WTC11 (cell line): ENCODE data around the gene HIVEP2.

Experiments
- E2F5 ChIP-seq: sonication (generic); formaldehyde crosslinking; IDR thresholded peaks from 2 replicates; pipeline ENCODE4 v1.8.1; 2022; ENCODE audit warnings: mild to moderate bottlenecking, moderate library complexity, missing genetic modification reagents
- FOXJ3 ChIP-seq: sonication (generic); formaldehyde crosslinking; IDR thresholded peaks from 2 replicates; pipeline ENCODE4 v1.9.0; 2021; ENCODE audit warnings: missing genetic modification reagents, mild to moderate bottlenecking, borderline replicate concordance
- JUN ChIP-seq: sonication (generic); formaldehyde crosslinking; IDR thresholded peaks from 2 replicates; pipeline ENCODE4 v1.8.0; 2023; ENCODE audit warnings: mild to moderate bottlenecking, missing genetic modification reagents
- TCF7 ChIP-seq: sonication (generic); formaldehyde crosslinking; IDR thresholded peaks from 2 replicates; pipeline ENCODE4 v1.8.0; 2022; ENCODE audit warnings: mild to moderate bottlenecking, low read depth, missing genetic modification reagents, moderate library complexity
- ZNF138 ChIP-seq: sonication (generic); formaldehyde crosslinking; conservative IDR thresholded peaks from 2 replicates; pipeline ENCODE4 v1.8.1; 2022; ENCODE audit warnings: mild to moderate bottlenecking, moderate library complexity, missing genetic modification reagents
- ZNF232 ChIP-seq: sonication (generic); formaldehyde crosslinking; IDR thresholded peaks from 2 replicates; pipeline ENCODE4 v1.8.0; 2022; ENCODE audit warnings: mild to moderate bottlenecking, missing genetic modification reagents
- TF ChIP-seq, protein P1 (sequence below): fragments of 200-600 bp; IDR thresholded peaks from 2 replicates; pipeline ENCODE4 v1.8.0; 2022; ENCODE audit warnings: antibody characterized with exemption
- TF ChIP-seq, protein P2 (sequence below): sonication (generic); formaldehyde crosslinking; IDR thresholded peaks from 2 replicates; pipeline ENCODE4 v1.8.0; 2023; ENCODE audit warnings: missing genetic modification reagents
- TF ChIP-seq, protein P3 (sequence below): sonication (generic); formaldehyde crosslinking; IDR thresholded peaks from 2 replicates; pipeline ENCODE4 v1.8.1; 2023; ENCODE audit warnings: mild to moderate bottlenecking, missing genetic modification reagents, moderate library complexity
- TF ChIP-seq, protein P4 (sequence below): fragments of 250-450 bp; sonication (Bioruptor Pico); IDR thresholded peaks from 2 replicates; pipeline ENCODE4 v1.9.0; 2021; ENCODE audit warnings: moderate library complexity, mild to moderate bottlenecking, inconsistent platforms, borderline replicate concordance

DNA sequence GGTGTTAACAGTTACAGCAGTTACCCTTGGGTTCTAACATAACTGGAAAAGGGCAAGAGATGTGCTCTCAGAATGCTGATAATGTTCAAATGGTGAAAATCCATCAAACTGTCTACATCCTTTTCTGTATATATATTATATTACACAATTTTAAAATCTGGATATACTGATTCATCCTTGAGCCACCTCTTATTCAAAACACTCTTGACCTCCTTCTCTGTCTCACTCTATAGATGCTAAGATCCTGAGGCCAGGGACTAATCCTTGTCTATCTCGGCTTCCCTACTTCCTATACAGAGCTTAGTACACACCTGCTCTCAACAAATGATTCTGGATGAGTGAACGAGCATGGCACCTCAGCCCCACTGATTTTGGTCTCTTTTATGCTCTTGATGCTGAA, 47.3 kb downstream of the HIVEP2 start:
- TF ChIP-seq JUN (CRISPR knock-in tag) (no peak), FOXJ3 (no peak), E2F5 (CRISPR knock-in tag) (no peak), ZNF138 (CRISPR knock-in tag) (no peak), ZNF232 (CRISPR knock-in tag) (no peak), TCF7 (CRISPR knock-in tag) (no peak)
- TF ChIP-seq, protein P1, sequence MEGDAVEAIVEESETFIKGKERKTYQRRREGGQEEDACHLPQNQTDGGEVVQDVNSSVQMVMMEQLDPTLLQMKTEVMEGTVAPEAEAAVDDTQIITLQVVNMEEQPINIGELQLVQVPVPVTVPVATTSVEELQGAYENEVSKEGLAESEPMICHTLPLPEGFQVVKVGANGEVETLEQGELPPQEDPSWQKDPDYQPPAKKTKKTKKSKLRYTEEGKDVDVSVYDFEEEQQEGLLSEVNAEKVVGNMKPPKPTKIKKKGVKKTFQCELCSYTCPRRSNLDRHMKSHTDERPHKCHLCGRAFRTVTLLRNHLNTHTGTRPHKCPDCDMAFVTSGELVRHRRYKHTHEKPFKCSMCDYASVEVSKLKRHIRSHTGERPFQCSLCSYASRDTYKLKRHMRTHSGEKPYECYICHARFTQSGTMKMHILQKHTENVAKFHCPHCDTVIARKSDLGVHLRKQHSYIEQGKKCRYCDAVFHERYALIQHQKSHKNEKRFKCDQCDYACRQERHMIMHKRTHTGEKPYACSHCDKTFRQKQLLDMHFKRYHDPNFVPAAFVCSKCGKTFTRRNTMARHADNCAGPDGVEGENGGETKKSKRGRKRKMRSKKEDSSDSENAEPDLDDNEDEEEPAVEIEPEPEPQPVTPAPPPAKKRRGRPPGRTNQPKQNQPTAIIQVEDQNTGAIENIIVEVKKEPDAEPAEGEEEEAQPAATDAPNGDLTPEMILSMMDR: no peak
- TF ChIP-seq, protein P2, sequence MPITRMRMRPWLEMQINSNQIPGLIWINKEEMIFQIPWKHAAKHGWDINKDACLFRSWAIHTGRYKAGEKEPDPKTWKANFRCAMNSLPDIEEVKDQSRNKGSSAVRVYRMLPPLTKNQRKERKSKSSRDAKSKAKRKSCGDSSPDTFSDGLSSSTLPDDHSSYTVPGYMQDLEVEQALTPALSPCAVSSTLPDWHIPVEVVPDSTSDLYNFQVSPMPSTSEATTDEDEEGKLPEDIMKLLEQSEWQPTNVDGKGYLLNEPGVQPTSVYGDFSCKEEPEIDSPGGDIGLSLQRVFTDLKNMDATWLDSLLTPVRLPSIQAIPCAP (CRISPR knock-in tag): no peak
- TF ChIP-seq, protein P3, sequence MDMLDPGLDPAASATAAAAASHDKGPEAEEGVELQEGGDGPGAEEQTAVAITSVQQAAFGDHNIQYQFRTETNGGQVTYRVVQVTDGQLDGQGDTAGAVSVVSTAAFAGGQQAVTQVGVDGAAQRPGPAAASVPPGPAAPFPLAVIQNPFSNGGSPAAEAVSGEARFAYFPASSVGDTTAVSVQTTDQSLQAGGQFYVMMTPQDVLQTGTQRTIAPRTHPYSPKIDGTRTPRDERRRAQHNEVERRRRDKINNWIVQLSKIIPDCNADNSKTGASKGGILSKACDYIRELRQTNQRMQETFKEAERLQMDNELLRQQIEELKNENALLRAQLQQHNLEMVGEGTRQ (CRISPR knock-in tag): no peak
- TF ChIP-seq, protein P4, sequence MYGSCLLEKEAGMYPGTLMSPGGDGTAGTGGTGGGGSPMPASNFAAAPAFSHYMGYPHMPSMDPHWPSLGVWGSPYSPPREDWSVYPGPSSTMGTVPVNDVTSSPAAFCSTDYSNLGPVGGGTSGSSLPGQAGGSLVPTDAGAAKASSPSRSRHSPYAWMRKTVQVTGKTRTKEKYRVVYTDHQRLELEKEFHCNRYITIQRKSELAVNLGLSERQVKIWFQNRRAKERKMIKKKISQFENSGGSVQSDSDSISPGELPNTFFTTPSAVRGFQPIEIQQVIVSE: no peak
